HG03280 (cell line): Measurements from ENCODE around the gene MRPL38.
A peak's percentile ranks its signal among the peaks of the same experiment; 100 is the strongest.
"Not testable (repeated sequence)": the region's sequence is repeated elsewhere in the genome, so short reads cannot be mapped to it uniquely, and the experiment has no call there.

Experiments used
- ATAC-seq: cut with Tn5 transposase; IDR thresholded peaks from one replicate; pipeline ENCODE4 v1.9.1; 2021; ENCODE audit warnings: mild to moderate bottlenecking, moderate library complexity; ENCODE audit not compliant: unreplicated experiment

The MRPL38 gene

GRCh38 chr17:75876938-75877751 is 27.5 kb downstream of the MRPL38 start:
- peak; percentile 9 for ATAC-seq

GRCh38 chr17:75876190-75876937 is 28.3 kb downstream of the MRPL38 start:
- ATAC-seq, result no peak

- ATAC-seq, result no peak
Measured at GRCh38 chr17:75875940-75876189, 28.8 kb downstream of the MRPL38 start.

- ATAC-seq, result no peak
Measured at GRCh38 chr17:75875182-75875939, 29.3 kb downstream of the MRPL38 start.

- no peak for ATAC-seq
Measured at GRCh38 chr17:75874323-75875181, 30.1 kb downstream of the MRPL38 start.

- ATAC-seq, result no peak
Measured at GRCh38 chr17:75873587-75874322, 30.9 kb downstream of the MRPL38 start.

- ATAC-seq, result no peak
Measured at GRCh38 chr17:75872434-75873351, 32.0 kb downstream of the MRPL38 start.

- not testable (repeated sequence) for ATAC-seq
Measured at GRCh38 chr17:75870228-75870627, 34.5 kb downstream of the MRPL38 start.

- ATAC-seq, result no peak
Measured at GRCh38 chr17:75869282-75870141, 35.2 kb downstream of the MRPL38 start.

- ATAC-seq, result not testable (repeated sequence)
Measured at GRCh38 chr17:75868730-75869281, 35.9 kb downstream of the MRPL38 start.

- not testable (repeated sequence) for ATAC-seq
Measured at GRCh38 chr17:75865404-75866188, 39.1 kb downstream of the MRPL38 start.

GRCh38 chr17:75864887-75865286 is 39.8 kb downstream of the MRPL38 start:
- peak; percentile 17 for ATAC-seq

GRCh38 chr17:75864448-75864871 is 40.2 kb downstream of the MRPL38 start:
- ATAC-seq, result peak; percentile 86

GRCh38 chr17:75861927-75862317 is 42.8 kb downstream of the MRPL38 start:
- ATAC-seq, result no peak

- ATAC-seq, result not testable (repeated sequence)
Measured at GRCh38 chr17:75859358-75859757, 45.3 kb downstream of the MRPL38 start.

GRCh38 chr17:75856062-75856756 is 48.5 kb downstream of the MRPL38 start:
- peak; percentile 33 for ATAC-seq
